NCI-H446 treated with DMSO at 0.1 percent for 48 hours (cell line): Measurements from ENCODE around the gene CDHR5.

Experiments
- DNase-seq: peaks from one replicate; lab custom pipeline; 2025; lab: John Stamatoyannopoulos, UW

The CDHR5 gene

GRCh38 chr11:610146-610801 lies 14.5 kb downstream of the CDHR5 start:
- no peak for DNase-seq

GRCh38 chr11:609341-609811 lies 15.4 kb downstream of the CDHR5 start:
- no peak for DNase-seq

DNA sequence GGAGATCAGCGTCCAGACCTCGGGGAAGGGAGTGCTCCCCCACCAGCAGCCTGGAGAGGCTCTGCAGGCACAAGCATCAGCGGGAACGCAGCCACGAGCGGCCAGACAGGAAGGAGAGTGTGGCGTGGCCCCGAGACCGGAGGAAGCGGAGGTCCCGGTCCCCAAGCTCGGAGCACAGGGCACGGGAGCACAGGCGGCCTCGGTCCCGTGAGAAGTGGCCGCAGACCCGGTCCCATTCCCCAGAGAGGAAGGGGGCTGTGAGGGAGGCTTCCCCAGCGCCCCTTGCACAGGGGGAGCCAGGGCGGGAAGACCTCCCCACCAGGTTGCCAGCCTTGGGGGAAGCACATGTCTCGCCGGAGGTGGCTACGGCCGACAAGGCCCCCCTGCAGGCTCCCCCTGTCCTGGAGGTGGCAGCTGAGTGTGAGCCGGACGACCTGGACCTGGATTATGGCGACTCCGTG lies 15.9 kb downstream of the CDHR5 start:
- no peak for DNase-seq

DNA sequence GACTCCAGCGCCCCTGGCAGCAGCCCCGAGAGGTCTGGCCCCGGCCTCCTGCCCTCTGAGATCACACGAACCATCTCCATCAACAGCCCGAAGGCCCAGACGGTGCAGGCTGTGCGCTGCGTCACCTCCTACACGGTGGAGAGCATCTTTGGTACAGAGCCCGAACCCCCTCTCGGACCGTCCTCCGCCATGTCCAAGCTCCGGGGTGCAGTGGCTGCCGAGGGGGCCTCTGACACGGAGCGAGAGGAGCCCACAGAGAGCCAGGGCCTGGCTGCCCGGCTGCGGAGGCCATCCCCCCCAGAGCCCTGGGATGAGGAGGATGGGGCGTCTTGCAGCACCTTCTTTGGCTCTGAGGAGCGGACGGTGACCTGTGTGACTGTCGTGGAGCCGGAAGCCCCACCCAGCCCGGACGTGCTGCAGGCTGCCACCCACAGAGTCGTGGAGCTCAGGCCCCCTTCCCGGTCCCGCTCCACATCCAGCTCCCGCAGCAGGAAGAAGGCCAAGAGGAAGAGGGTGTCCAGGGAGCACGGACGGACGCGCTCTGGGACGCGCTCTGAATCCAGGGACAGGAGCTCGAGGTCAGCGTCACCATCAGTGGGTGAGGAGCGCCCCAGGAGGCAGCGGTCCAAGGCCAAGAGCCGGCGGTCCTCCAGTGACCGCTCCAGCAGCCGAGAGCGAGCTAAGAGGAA lies 16.6 kb downstream of the CDHR5 start:
- no peak for DNase-seq

DNA sequence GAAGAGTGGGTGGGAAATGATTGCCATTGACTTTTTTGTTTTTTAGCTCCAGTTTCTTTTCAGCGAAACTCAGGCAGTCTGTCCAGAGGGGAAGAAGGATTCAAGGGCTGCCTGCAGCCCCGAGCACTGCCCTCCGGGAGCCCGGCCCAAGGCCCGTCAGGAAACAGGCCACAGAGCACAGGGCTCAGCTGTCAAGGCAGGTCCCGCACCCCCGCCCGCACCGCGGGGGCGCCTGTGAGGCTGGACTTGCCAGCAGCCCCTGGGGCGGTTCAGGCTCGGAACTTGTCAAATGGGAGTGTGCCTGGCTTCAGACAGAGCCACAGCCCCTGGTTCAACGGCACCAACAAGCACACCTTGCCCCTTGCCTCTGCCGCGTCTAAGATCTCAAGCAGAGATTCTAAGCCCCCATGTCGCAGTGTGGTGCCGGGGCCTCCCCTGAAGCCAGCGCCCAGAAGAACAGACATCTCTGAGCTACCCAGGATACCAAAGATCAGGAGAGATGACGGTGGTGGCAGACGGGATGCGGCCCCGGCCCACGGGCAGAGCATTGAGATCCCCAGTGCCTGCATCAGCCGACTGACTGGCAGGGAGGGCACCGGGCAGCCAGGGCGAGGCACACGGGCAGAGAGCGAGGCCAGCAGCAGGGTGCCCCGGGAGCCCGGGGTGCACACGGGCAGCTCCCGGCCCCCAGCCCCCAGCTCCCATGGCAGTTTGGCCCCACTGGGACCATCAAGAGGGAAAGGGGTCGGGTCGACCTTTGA lies 17.6 kb downstream of the CDHR5 start:
- no peak for DNase-seq

GRCh38 chr11:606245-606644 lies 18.5 kb downstream of the CDHR5 start:
- DNase-seq = no peak

- DNase-seq = no peak
These were observed 19.2 kb downstream of the CDHR5 start for GRCh38 chr11:605286-606129.

GRCh38 chr11:603154-603553 lies 21.6 kb downstream of the CDHR5 start:
- DNase-seq = no peak

DNA sequence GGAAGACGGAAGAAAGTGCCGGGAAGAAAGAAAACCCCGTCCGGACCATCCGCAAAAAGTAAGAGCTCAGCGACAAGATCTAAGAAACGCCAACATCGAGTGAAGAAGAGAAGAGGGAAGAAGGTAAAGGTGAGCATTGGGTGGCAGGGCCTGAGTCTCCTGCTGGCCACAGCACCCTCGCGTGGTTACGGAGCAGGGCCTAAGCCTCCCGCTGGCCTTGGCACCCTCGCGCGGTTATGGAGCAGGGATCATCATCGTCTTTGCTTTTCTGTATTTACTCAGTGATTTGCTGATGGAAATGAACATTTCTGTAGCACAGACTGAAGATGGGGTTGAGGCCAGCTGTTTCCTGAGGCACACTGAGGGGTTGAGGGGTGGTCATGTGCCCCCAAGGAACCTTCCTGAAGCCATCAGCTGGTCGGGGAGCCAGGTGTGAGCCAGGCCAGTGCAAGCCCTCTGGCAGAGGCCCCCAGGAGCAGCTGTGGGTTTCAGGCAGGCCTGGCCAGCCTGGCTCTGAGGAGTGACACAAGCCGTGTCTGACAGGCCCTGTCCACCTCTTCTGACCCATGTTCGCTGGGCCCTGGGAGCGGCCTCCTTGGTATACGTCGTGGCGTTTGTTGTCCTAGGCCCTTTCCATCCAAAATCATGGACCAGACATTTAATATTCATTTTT lies 23.0 kb downstream of the CDHR5 start:
- DNase-seq = no peak

- no peak for DNase-seq
These were observed 26.6 kb downstream of the CDHR5 start for GRCh38 chr11:598005-598680.

DNA sequence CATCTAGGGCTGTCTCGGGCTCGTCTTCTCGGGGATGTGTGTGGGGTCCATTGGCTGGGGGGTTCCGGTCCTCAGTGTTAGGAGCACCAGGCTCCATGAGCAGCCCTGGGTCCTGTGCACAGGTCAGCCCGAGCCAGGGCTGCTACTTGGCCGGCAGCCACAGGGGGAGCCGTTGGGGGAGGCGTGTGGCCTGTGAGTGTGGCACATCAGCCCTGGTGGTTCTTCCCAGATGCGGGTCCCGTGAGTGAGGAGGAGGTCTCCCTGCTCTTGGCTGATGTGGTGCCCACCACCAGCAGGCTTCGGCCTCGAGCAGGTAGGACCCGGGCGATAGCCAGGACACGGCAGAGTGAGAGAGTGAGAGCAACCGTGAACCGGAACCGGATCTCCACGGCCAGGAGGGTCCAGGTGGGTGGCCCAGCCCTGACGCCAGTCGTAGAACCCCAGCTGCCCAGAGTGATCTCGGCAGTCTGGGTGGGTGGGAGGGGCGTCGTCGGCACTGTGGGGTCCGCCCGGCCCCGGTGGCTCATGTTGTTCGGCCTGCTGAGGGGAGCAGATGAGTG lies 27.5 kb downstream of the CDHR5 start:
- DNase-seq = no peak

DNA sequence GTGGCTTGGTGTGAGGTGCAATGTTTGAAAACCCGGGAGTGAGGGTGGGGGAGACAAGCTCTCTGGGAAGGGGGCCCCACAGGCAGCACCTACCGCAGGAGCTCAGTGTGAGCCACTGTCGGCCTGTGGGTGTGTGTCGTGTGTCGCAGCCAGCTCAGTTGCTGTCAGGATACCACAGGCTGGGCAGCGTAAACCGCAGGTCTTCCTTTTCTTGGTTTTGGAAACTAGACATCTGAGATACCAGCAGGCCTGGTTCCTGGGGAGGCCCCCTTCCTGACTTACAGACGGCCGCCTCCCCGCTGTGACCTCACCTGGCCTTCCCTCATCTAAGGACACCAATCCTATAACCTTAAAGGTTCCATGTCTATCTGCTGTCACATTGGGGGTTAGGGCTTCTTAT lies 28.4 kb downstream of the CDHR5 start:
- DNase-seq = no peak

DNA sequence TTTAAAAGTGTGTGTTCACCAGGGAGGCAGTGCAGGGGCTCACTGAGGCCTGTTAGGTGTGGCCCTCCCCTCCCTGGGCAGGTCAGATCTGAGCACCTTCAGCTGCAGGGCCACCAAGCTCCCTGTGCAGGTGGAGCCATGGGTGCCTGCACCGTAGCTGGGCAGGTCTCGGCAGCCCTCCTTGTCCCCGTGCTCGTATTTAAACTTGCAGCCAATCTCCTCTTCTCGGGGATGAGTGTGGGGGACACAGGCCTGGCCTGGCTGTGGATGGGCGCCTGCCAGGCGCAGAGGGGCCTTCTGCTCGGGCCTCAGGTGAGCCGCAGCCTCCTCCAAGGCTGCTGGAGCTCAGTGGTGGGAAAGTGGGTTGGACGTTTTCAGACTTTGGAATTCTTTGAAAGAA lies 29.4 kb downstream of the CDHR5 start:
- no peak for DNase-seq

- no peak for DNase-seq
These were observed 31.4 kb downstream of the CDHR5 start for GRCh38 chr11:593347-593746.

- no peak for DNase-seq
These were observed 31.8 kb downstream of the CDHR5 start for GRCh38 chr11:592918-593317.

- DNase-seq = no peak
These were observed 32.3 kb downstream of the CDHR5 start for GRCh38 chr11:592501-592900.

- no peak for DNase-seq
These were observed 33.8 kb downstream of the CDHR5 start for GRCh38 chr11:590997-591396.

- no peak for DNase-seq
These were observed 35.0 kb downstream of the CDHR5 start for GRCh38 chr11:589798-590197.

DNA sequence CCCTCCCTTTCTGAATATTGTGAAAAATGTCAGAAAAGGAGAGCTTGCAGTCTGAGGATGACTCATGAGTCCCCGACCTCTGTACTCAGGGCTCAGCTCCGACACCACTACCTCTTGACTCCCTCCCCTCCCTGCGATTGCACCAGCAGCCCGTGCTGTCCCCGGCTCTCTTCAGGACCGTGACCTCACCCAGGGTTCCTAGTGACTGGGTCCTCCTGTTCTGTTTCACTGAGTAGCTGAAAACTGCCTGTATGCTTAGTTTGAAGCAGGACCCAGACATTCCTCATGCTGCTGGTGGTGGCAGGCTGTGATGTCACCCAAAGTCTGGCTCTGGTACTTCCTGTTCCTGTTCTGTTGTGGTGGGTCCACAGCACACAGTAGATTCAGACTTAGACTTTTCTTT lies 36.8 kb downstream of the CDHR5 start:
- DNase-seq = no peak

GRCh38 chr11:587546-587945 lies 37.2 kb downstream of the CDHR5 start:
- DNase-seq = no peak
